BLaER1 treated with 17β-estradiol and CSF1 and Interleukin-3, amounts not matched to agents 10 nM and 100 nM (cell line): ENCODE measurements around the gene SAMD4B.
"Not testable (repeated sequence)": the region's sequence is repeated elsewhere in the genome, so short reads cannot be mapped to it uniquely, and the experiment has no call there.

Experiments used
- H3K27ac ChIP-seq, 11 experiments: shearing (Covaris generic); formaldehyde crosslinking; 2 replicates each; pipeline ENCODE4 v1.8.1; 2022
- H3K27me3 ChIP-seq, 11 experiments: shearing (Covaris generic); formaldehyde crosslinking; 2 replicates each; pipeline ENCODE4 v1.8.1; 2022
- H3K36me3 ChIP-seq, 11 experiments: shearing (Covaris generic); formaldehyde crosslinking; 2 replicates each; pipeline ENCODE4 v1.8.1; 2022
- H3K4me1 ChIP-seq, 10 experiments: shearing (Covaris generic); formaldehyde crosslinking; 2 replicates each; pipeline ENCODE4 v1.8.1; 2022
- H3K4me2 ChIP-seq, 11 experiments: shearing (Covaris generic); formaldehyde crosslinking; 2 replicates each; pipeline ENCODE4 v1.8.1; 2022
- H3K4me3 ChIP-seq, 10 experiments: shearing (Covaris generic); formaldehyde crosslinking; 2 replicates each; pipeline ENCODE4 v1.8.1; 2022
- H3K9ac ChIP-seq, 11 experiments: shearing (Covaris generic); formaldehyde crosslinking; 2 replicates each; pipeline ENCODE4 v1.8.1; 2022
- H3K9me3 ChIP-seq, 11 experiments: shearing (Covaris generic); formaldehyde crosslinking; replicated peaks in 1 of 11; 2 replicates each; pipeline ENCODE4 v1.8.1; 2022
- H4K20me1 ChIP-seq, 11 experiments: shearing (Covaris generic); formaldehyde crosslinking; 2 replicates each; pipeline ENCODE4 v1.8.1; 2022
- Cebpa-rat ChIP-seq, 11 experiments: shearing (Covaris generic); IDR thresholded peaks; 2 replicates each; pipeline ENCODE4 v1.8.1; 2022

SAMD4B gene

GRCh38 chr19:39377373-39378362, 35.4 kb downstream of the SAMD4B start:
- Histone ChIP-seq H3K4me1 (0 out of 20 replicates have a peak, but pooled peaks cover 0 to 4% (median 0%) of the 10 kb centered on the region in 10 experiments), H3K9ac (no peak overlapping the region), H3K36me3 (peaks cover 96 to 100% (median 100%) of the 10 kb centered on the region in 11 experiments), H4K20me1 (peaks cover 0 to 64% (median 10%) of the 10 kb centered on the region in 11 experiments; a peak in 12 of 22 replicates), H3K27ac (no peak overlapping the region), H3K4me3 (no peak overlapping the region), H3K9me3 (no peaks in the 10 kb centered on the region), H3K4me2 (no peak overlapping the region), H3K27me3 (no peaks in the 10 kb centered on the region)
- no peak for TF ChIP-seq Cebpa-rat (IDR thresholded peaks at IDR 0.05)

GRCh38 chr19:39379366-39379765, 37.1 kb downstream of the SAMD4B start:
- H3K27ac ChIP-seq, H3K4me1 ChIP-seq, H3K9me3 ChIP-seq, H3K27me3 ChIP-seq, H3K4me3 ChIP-seq, H3K4me2 ChIP-seq: not testable (repeated sequence)
- H3K36me3 ChIP-seq: peaks cover 98 to 100% (median 100%) of the 10 kb centered on the region in 11 experiments
- peak overlapping the region in 2 of 11 experiments; percentile 18 to 32; a peak in 1 of 22 replicates for H3K9ac ChIP-seq
- H4K20me1 ChIP-seq: peaks cover 0 to 72% (median 14%) of the 10 kb centered on the region in 11 experiments; a peak in 10 of 22 replicates

- H3K4me3 ChIP-seq: no peak overlapping the region
- peaks cover 0 to 68% (median 15%) of the 10 kb centered on the region in 11 experiments; a peak in 11 of 22 replicates for H4K20me1 ChIP-seq
- H3K4me1 ChIP-seq: peaks cover 0 to 10% (median 3%) of the 10 kb centered on the region in 10 experiments; a peak in 8 of 20 replicates
- no peaks in the 10 kb centered on the region for H3K27me3 ChIP-seq
- peaks cover 97 to 100% (median 99%) of the 10 kb centered on the region in 11 experiments for H3K36me3 ChIP-seq
- TF ChIP-seq Cebpa-rat (IDR thresholded peaks at IDR 0.05): no peak
- H3K4me2 ChIP-seq: no peak overlapping the region
- H3K27ac ChIP-seq: no peak overlapping the region
- H3K9ac ChIP-seq: no peak overlapping the region
- H3K9me3 ChIP-seq: no peaks in the 10 kb centered on the region
Measured at GRCh38 chr19:39379865-39380396, 37.7 kb downstream of the SAMD4B start.

GRCh38 chr19:39380521-39381502, 38.6 kb downstream of the SAMD4B start:
- Histone ChIP-seq H3K9ac (no peak overlapping the region; a peak in 1 of 22 replicates), H3K27ac (no peak overlapping the region), H3K27me3 (no peaks in the 10 kb centered on the region), H4K20me1 (peaks cover 0 to 68% (median 14%) of the 10 kb centered on the region in 11 experiments; a peak in 13 of 22 replicates), H3K4me3 (no peak overlapping the region), H3K4me1 (peaks cover 0 to 19% (median 5%) of the 10 kb centered on the region in 10 experiments; a peak in 8 of 20 replicates), H3K36me3 (peaks cover 97 to 100% (median 99%) of the 10 kb centered on the region in 11 experiments), H3K9me3 (no peaks in the 10 kb centered on the region), H3K4me2 (no peak overlapping the region)
- TF ChIP-seq Cebpa-rat (IDR thresholded peaks at IDR 0.05): no peak

- Histone ChIP-seq H3K4me1 (peaks cover 0 to 30% (median 5%) of the 10 kb centered on the region in 10 experiments; a peak in 9 of 20 replicates), H3K4me3 (no peak overlapping the region), H3K36me3 (peaks cover 97 to 100% (median 99%) of the 10 kb centered on the region in 11 experiments), H4K20me1 (peaks cover 0 to 68% (median 18%) of the 10 kb centered on the region in 11 experiments; a peak in 15 of 22 replicates), H3K27me3 (no peaks in the 10 kb centered on the region), H3K4me2 (no peak overlapping the region), H3K27ac (no peak overlapping the region; a peak in 1 of 22 replicates), H3K9me3 (no peaks in the 10 kb centered on the region), H3K9ac (peak overlapping the region in 6 of 11 experiments; percentile 17 to 25 (median 18); a peak in 2 of 22 replicates)
- TF ChIP-seq Cebpa-rat (IDR thresholded peaks at IDR 0.05): no peak
Measured at GRCh38 chr19:39381910-39382611, 39.8 kb downstream of the SAMD4B start.

- no peaks in the 10 kb centered on the region for H3K9me3 ChIP-seq
- H3K9ac ChIP-seq: peak overlapping the region in 5 of 11 experiments; percentile 17 to 25 (median 19); a peak in 7 of 22 replicates
- H3K4me2 ChIP-seq: no peak overlapping the region
- peaks cover 0 to 57% (median 16%) of the 10 kb centered on the region in 11 experiments; a peak in 13 of 22 replicates for H4K20me1 ChIP-seq
- peaks cover 97 to 100% (median 99%) of the 10 kb centered on the region in 11 experiments for H3K36me3 ChIP-seq
- peak overlapping the region in 3 of 11 experiments; percentile 11 to 33 (median 15); a peak in 4 of 22 replicates for H3K27ac ChIP-seq
- H3K4me1 ChIP-seq: peaks cover 0 to 30% (median 5%) of the 10 kb centered on the region in 10 experiments; a peak in 9 of 20 replicates
- no peak overlapping the region for H3K4me3 ChIP-seq
- H3K27me3 ChIP-seq: no peaks in the 10 kb centered on the region
- TF ChIP-seq Cebpa-rat (IDR thresholded peaks at IDR 0.05): no peak
Measured at GRCh38 chr19:39382991-39383828, 41.0 kb downstream of the SAMD4B start.
